Dermis lymphatic vessel endothelial cell (primary cell): Measurements from ENCODE around the gene ACER3. TPM values are rescaled to one million over a fixed set of nuclear protein-coding genes. Genes with fewer than 3 reads are reported as not detected.

Experiments
- total RNA-seq: library from RNA; depleted of rRNA; stranded (reverse); fragments of >200 nt; gene quantifications from 2 replicates; pipeline ENCODE4 v1.2.1, GENCODE V29; 2014

The ACER3 gene
- total RNA-seq: 27.1 and 29.1 TPM in 2 replicates

DNA sequence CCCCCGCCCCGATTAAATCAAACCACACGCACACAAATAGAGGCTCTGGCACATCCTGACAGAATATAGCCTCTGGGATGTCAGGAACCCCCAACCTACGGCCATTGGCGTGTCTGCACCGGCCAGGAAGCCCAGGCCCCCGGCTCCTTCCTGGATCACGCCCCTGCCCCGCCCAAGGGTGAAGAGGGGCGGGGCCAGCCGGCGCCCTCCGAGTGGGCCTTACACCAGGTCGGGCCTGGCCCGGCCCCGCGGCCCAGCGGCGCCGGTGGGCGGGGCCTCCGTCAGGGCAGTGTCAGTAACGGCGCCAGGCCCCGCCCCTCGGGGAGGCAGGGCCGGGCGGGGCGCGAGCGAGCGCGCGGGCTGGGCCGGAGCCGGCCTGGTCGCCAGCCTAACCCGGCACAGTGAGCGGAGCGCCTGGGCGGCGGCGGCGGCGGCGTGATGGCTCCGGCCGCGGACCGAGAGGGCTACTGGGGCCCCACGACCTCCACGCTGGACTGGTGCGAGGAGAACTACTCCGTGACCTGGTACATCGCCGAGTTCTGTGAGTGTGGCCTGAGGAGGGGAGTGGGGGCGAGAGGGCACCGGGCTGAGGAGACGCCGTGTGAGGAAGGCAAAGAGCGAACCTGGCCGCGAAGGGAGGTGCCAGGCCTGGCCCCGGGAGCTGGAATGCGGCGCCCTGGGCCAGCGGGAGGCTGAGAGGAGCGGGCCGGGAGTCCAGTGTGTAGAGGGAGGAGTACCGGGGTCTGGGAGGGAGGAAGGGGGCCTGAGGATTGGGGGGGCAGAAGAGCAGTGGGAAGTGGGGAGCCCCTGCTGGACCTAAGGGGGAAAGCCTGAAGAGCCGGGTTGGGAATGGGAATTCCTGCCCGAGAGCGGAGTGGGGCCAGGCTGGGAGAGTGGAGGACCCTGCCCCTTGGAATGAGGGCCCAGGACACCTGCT is at the start of gene ACER3:
ACER3 (plus strand) TSS at position 380 of the 937 bp plus-strand sequence; CDS start at position 439, 59 bp downstream.

DNA sequence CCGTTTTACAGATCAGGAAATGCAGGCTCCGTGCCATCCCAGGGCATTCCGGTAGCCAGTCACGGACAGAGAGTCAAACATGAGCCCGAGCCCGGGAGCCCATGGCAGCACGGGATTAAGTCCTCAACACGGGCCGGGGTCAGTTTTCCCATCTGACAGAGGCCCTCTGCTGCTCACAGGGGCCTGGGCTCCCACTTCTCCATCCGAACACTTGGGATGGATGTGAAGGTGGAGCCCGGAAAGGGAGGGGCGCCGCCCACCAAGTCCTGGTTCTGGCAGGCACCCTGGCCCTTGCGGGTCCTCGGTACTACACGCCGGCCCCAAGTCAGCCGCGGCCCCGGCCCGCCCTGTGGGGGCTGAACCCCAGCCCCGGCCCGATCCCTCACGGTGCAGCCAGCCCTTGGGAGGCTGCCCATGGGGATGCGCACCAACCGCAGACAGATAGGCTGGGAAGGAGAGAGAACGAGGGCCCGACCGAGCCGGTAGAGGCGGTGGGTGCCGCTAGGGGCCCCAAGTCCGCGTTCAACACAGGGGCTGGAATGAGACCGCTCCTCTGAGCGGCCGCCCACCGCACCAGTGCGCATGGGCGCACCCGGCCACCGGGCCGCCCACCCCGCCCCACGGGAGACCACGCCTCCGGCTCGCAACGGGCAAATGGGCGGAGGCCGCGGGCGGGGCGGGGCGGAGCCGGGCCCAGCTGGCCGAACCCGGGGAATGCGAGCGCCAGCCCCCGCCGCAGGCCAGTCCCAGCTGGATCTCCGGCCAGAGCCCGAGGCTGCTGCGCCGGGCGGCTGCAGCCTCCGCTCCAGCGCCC is 205.7 kb downstream of the ACER3 start, which contains the start of gene CAPN5:
CAPN5 (plus strand) TSS at position 743 of the 814 bp plus-strand sequence. CDS start 17,916 bp downstream, outside the sequence.

Other genes with a start within 250 kb of the ACER3 start
- 34.5 and 39.3 TPM in 2 replicates for gene LRRC32, start 190.2 kb upstream of the ACER3 start, total RNA-seq
- gene TSKU, start 77.6 kb upstream of the ACER3 start, total RNA-seq: 3.0 and 3.9 TPM in 2 replicates
- gene B3GNT6, start 173.5 kb downstream of the ACER3 start, total RNA-seq: not detected in 2 replicates
- gene CAPN5, start 206.1 kb downstream of the ACER3 start, total RNA-seq: 2.0 and 4.0 TPM in 2 replicates
- gene OMP, start 241.9 kb downstream of the ACER3 start, total RNA-seq: not detected in 2 replicates